ENCODE measurements around the gene RPS6KA1. TPM values are rescaled to one million over a fixed set of nuclear protein-coding genes. Genes with fewer than 3 reads are reported as not detected.

Gene RPS6KA1
- total RNA-seq, 2 experiments from 2014 or later = 29.1 to 29.6 TPM

DNA sequence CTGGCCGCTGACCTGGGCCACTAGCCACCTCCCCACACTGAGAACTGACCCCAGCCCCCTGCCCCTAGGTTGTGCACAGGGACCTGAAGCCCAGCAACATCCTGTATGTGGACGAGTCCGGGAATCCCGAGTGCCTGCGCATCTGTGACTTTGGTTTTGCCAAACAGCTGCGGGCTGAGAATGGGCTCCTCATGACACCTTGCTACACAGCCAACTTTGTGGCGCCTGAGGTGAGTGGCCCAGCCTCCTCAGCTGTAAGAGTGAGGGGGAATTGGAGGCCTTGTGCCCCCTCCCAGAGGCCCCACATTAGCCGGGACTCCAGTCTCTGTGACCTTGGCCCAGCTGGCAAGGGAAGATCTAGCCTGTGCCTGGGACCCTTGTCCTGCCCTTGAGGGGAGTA lies 41.8 kb downstream of the RPS6KA1 start:
- H3K4me3 ChIP-seq (ENCODE audit: low read length) = no peak overlapping the region
- no peaks in the 10 kb centered on the region for H3K27me3 ChIP-seq (ENCODE audit: control insufficient read depth in 1 of 2, insufficient read depth in 2 of 2, low read length in 2 of 2)
- TF ChIP-seq, protein P1, sequence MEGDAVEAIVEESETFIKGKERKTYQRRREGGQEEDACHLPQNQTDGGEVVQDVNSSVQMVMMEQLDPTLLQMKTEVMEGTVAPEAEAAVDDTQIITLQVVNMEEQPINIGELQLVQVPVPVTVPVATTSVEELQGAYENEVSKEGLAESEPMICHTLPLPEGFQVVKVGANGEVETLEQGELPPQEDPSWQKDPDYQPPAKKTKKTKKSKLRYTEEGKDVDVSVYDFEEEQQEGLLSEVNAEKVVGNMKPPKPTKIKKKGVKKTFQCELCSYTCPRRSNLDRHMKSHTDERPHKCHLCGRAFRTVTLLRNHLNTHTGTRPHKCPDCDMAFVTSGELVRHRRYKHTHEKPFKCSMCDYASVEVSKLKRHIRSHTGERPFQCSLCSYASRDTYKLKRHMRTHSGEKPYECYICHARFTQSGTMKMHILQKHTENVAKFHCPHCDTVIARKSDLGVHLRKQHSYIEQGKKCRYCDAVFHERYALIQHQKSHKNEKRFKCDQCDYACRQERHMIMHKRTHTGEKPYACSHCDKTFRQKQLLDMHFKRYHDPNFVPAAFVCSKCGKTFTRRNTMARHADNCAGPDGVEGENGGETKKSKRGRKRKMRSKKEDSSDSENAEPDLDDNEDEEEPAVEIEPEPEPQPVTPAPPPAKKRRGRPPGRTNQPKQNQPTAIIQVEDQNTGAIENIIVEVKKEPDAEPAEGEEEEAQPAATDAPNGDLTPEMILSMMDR (IDR thresholded peaks at IDR 0.05) = no peak
- ChIA-PET CTCF (no interaction called here), POLR2A (interaction anchor here (1.5 kb wide), 1 partner anchor 71 kb away, joined by 5 read pairs; no protein-coding TSS in a partner anchor)
- intact Hi-C loops (cut with DNase I, micrococcal nuclease) = no loop called here
- Mint-ChIP-seq H3K27ac (no peak overlapping the region), H3K4me3 (no peak overlapping the region), H3K9me3 (no peaks in the 10 kb centered on the region), H3K36me3 (ENCODE audit: low read depth) (peaks cover 82% of the 10 kb centered on the region), H3K4me1 (ENCODE audit: low read depth) (peaks cover 10% of the 10 kb centered on the region), H3K27me3 (no peaks in the 10 kb centered on the region)
- no peaks in the 10 kb centered on the region for H3K9me3 ChIP-seq (ENCODE audit: control insufficient read depth in 1 of 2, insufficient read depth in 1 of 2, low read length in 2 of 2)
- H3K4me1 ChIP-seq (ENCODE audit: insufficient read depth, low read length) = peaks cover 5% of the 10 kb centered on the region
- DNase-seq = no peak
- no peak for ATAC-seq (ENCODE audit: poor library complexity)
- H3K27ac ChIP-seq (ENCODE audit: low read depth in 1 of 2, low read length in 2 of 2) = no peak overlapping the region
- H3K36me3 ChIP-seq (ENCODE audit: insufficient read depth, low read length) = peaks cover 80% of the 10 kb centered on the region

DNA sequence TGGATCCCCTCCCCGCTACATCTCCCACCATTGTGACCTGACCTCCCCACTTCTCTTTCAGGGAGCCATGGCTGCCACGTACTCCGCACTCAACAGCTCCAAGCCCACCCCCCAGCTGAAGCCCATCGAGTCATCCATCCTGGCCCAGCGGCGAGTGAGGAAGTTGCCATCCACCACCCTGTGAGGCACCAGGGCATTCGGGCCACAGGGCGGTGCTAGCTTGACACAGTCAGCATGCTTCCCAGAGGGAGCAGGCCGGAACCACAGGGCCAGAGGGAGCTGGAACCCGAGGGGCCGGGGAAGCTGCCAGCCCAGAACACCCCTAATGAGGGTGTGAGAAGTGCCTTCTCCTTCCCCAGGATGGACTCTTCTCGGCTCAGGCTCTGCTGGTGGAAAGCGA lies 44.5 kb downstream of the RPS6KA1 start:
- Histone ChIP-seq H3K27ac (ENCODE audit: low read depth in 1 of 2, low read length in 2 of 2) (no peak overlapping the region), H3K36me3 (ENCODE audit: insufficient read depth, low read length) (peaks cover 60% of the 10 kb centered on the region), H3K27me3 (ENCODE audit: control insufficient read depth in 1 of 2, insufficient read depth in 2 of 2, low read length in 2 of 2) (no peaks in the 10 kb centered on the region), H3K4me3 (ENCODE audit: low read length) (no peak overlapping the region), H3K4me1 (ENCODE audit: insufficient read depth, low read length) (peaks cover 9% of the 10 kb centered on the region), H3K9me3 (ENCODE audit: control insufficient read depth in 1 of 2, insufficient read depth in 1 of 2, low read length in 2 of 2) (no peaks in the 10 kb centered on the region)
- ATAC-seq (ENCODE audit: poor library complexity) (no peak), DNase-seq (peak in 1 of 14 experiments; percentile 21)
- intact Hi-C loops (cut with DNase I, micrococcal nuclease) = no loop called here
- POLR2A ChIA-PET = no interaction called here
- peaks cover 60% of the 10 kb centered on the region for H3K36me3 Mint-ChIP-seq (ENCODE audit: low read depth)
- H3K4me1 Mint-ChIP-seq (ENCODE audit: low read depth) = peaks cover 21% of the 10 kb centered on the region
- no peaks in the 10 kb centered on the region for H3K9me3 Mint-ChIP-seq
- no peaks in the 10 kb centered on the region for H3K27me3 Mint-ChIP-seq
- H3K4me3 Mint-ChIP-seq = no peak overlapping the region
- no peak overlapping the region for H3K27ac Mint-ChIP-seq
- CTCF ChIA-PET = no interaction called here
- TF ChIP-seq, protein P1 (IDR thresholded peaks at IDR 0.05) = no peak

DNA sequence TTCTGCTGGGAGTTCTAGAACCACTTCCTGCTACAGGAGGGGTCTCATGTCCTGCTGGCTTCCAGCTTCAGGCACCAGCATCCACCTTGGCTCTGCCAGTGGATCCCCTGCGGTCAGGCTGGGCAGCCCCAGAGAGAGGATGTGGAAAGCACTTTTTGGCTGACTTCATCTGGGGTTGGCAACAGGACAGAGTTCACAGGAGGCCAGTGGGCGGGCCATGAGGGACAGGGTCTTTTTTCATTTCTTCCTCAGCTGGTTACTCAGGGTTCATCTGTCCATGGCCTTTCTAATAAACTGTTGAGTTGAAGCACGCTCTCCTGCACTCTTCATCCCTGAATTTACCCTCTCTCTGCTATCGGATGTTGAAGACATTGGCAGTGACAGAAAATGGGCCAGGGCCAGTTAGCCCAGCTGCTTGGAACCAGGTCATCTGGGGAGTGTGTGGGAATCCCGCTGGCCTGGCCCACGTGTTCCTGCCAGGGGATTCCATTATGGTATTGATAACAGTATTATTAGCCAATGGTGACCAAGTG lies 45.2 kb downstream of the RPS6KA1 start:
- CTCF ChIA-PET = no interaction called here
- intact Hi-C loops (cut with DNase I, micrococcal nuclease) = no loop called here
- H3K9me3 Mint-ChIP-seq = no peaks in the 10 kb centered on the region
- ATAC-seq (ENCODE audit: poor library complexity) (no peak), DNase-seq (peak in 2 of 14 experiments; percentile 19 to 23)
- H3K4me3 Mint-ChIP-seq = no peak overlapping the region
- Histone ChIP-seq H3K36me3 (ENCODE audit: insufficient read depth, low read length) (peaks cover 52% of the 10 kb centered on the region), H3K27ac (ENCODE audit: low read depth in 1 of 2, low read length in 2 of 2) (no peak overlapping the region), H3K4me1 (ENCODE audit: insufficient read depth, low read length) (peaks cover 4% of the 10 kb centered on the region), H3K9me3 (ENCODE audit: control insufficient read depth in 1 of 2, insufficient read depth in 1 of 2, low read length in 2 of 2) (no peaks in the 10 kb centered on the region), H3K27me3 (ENCODE audit: control insufficient read depth in 1 of 2, insufficient read depth in 2 of 2, low read length in 2 of 2) (no peaks in the 10 kb centered on the region), H3K4me3 (ENCODE audit: low read length) (no peak overlapping the region)
- H3K27ac Mint-ChIP-seq = peak overlapping the region; percentile 27
- peaks cover 52% of the 10 kb centered on the region for H3K36me3 Mint-ChIP-seq (ENCODE audit: low read depth)
- H3K27me3 Mint-ChIP-seq = no peaks in the 10 kb centered on the region
- POLR2A ChIA-PET = no interaction called here
- H3K4me1 Mint-ChIP-seq (ENCODE audit: low read depth) = peaks cover 15% of the 10 kb centered on the region
- TF ChIP-seq, protein P1 (IDR thresholded peaks at IDR 0.05) = no peak

All from CD4-positive, alpha-beta T cell (primary cell).